ENCODE measurements around the gene P2RX3. TPM values are rescaled to one million over a fixed set of nuclear protein-coding genes. Genes with fewer than 3 reads are reported as not detected.
A peak's percentile ranks its signal among the peaks of the same experiment; 100 is the strongest.
"Not testable (repeated sequence)": the region's sequence is repeated elsewhere in the genome, so short reads cannot be mapped to it uniquely, and the experiment has no call there.

P2RX3 gene
- total RNA-seq, 4 donors from 2014 or later: 0.69 TPM; not detected in 3

GRCh38 chr11:57335023-57335342 is 3.2 kb upstream of the P2RX3 start:
- ATAC-seq: no peak

GRCh38 chr11:57335343-57336110 is 2.6 kb upstream of the P2RX3 start, which contains the start of gene SSRP1:
SSRP1 (minus strand) TSS chr11:57335892; CDS start chr11:57335121, 771 bp downstream.
- peak; percentile 97 for ATAC-seq
- Histone ChIP-seq H3K4me3 (peak within 1 kb of the TSS; percentile 62 to 76), H3K27me3 (peaks cover 8% of the 10 kb centered on the region), H3K4me1 (peaks cover 0 to 40% (median 14%) of the 10 kb centered on the region in 3 donors), H3K27ac (peak within 1 kb of the TSS; percentile 65 to 93 (median 88)), H3K9me3 (no peaks in the 10 kb centered on the region), H3K36me3 (peaks cover 0 to 38% of the 10 kb centered on the region in 2 donors)
- no peak for TF ChIP-seq EP300 (IDR thresholded peaks at IDR 0.05)
- peak; percentile 78 for TF ChIP-seq POLR2AphosphoS5 (IDR thresholded peaks at IDR 0.05)
- peak; percentile 32 to 46 for TF ChIP-seq POLR2A (IDR thresholded peaks at IDR 0.05)
- 0% methylated on average over 4 to 10 of the region's 69 CpGs for WGBS, 2 donors (ENCODE audit: low coverage in 1 of 2)

More at GRCh38 chr11:57335023-57335342, 3.2 kb upstream of the P2RX3 start:
- TF ChIP-seq CTCF (IDR thresholded peaks at IDR 0.05) (no peak), POLR2AphosphoS5 (IDR thresholded peaks at IDR 0.05) (no peak), POLR2A (IDR thresholded peaks at IDR 0.05) (no peak), EP300 (IDR thresholded peaks at IDR 0.05) (no peak)
- Histone ChIP-seq H3K36me3 (peaks cover 0 to 43% of the 10 kb centered on the region in 2 donors), H3K4me3 (peak overlapping the region; percentile 62 to 76), H3K27ac (peak overlapping the region; percentile 65 to 93 (median 88)), H3K9me3 (no peaks in the 10 kb centered on the region), H3K4me1 (peaks cover 0 to 34% (median 14%) of the 10 kb centered on the region in 3 donors), H3K27me3 (peaks cover 8% of the 10 kb centered on the region)
- WGBS, 2 donors (ENCODE audit: low coverage in 1 of 2): 40% methylated on average over 1 of the region's 7 CpGs; no CpG with 5 or more reads in 1 of the 2 donors

- Histone ChIP-seq H3K36me3 (peaks cover 0 to 31% of the 10 kb centered on the region in 2 donors), H3K27me3 (peaks cover 8% of the 10 kb centered on the region), H3K27ac (peak overlapping the region; percentile 65 to 93 (median 88)), H3K4me1 (peaks cover 0 to 41% (median 14%) of the 10 kb centered on the region in 3 donors), H3K9me3 (no peaks in the 10 kb centered on the region), H3K4me3 (peak overlapping the region; percentile 62 to 76)
- ATAC-seq: no peak
- 21 to 30% methylated on average over 9 to 12 of the region's 12 CpGs for WGBS, 2 donors (ENCODE audit: low coverage in 1 of 2)
- no peak for TF ChIP-seq POLR2A (IDR thresholded peaks at IDR 0.05)
- TF ChIP-seq CTCF (IDR thresholded peaks at IDR 0.05): no peak
- TF ChIP-seq EP300 (IDR thresholded peaks at IDR 0.05): no peak
- TF ChIP-seq POLR2AphosphoS5 (IDR thresholded peaks at IDR 0.05): no peak
Observed at GRCh38 chr11:57336111-57336666, 2.0 kb upstream of the P2RX3 start.

- ATAC-seq, H3K27me3 ChIP-seq, H3K9me3 ChIP-seq, H3K4me3 ChIP-seq: not testable (repeated sequence)
- Histone ChIP-seq H3K36me3 (peaks cover 0 to 25% of the 10 kb centered on the region in 2 donors), H3K4me1 (peaks cover 0 to 41% (median 14%) of the 10 kb centered on the region in 3 donors), H3K27ac (peak overlapping the region in 1 of 4 donors; percentile 93)
- 81% methylated on average over 5 of the region's 6 CpGs; no CpG with 5 or more reads in 1 of the 2 donors for WGBS, 2 donors (ENCODE audit: low coverage in 1 of 2)
Observed at GRCh38 chr11:57336856-57337255, 1.3 kb upstream of the P2RX3 start.

GRCh38 chr11:57339328-57339727 is 1.2 kb downstream of the P2RX3 start:
- Histone ChIP-seq H3K9me3 (no peaks in the 10 kb centered on the region), H3K4me3 (no peak overlapping the region), H3K27ac (no peak overlapping the region), H3K27me3 (peaks cover 12% of the 10 kb centered on the region), H3K36me3 (no peaks in the 10 kb centered on the region), H3K4me1 (peaks cover 0 to 31% (median 12%) of the 10 kb centered on the region in 3 donors)
- TF ChIP-seq POLR2A (IDR thresholded peaks at IDR 0.05): no peak
- TF ChIP-seq CTCF (IDR thresholded peaks at IDR 0.05): no peak
- TF ChIP-seq EP300 (IDR thresholded peaks at IDR 0.05): no peak
- TF ChIP-seq POLR2AphosphoS5 (IDR thresholded peaks at IDR 0.05): no peak
- ATAC-seq: no peak
- WGBS, 2 donors (ENCODE audit: low coverage in 1 of 2): 81 to 85% methylated on average over 2 to 3 of the region's 5 CpGs
